HG02763 (cell line): ENCODE data around the gene MAK.
"Not testable (repeated sequence)": the region's sequence is repeated elsewhere in the genome, so short reads cannot be mapped to it uniquely, and the experiment has no call there.

Source experiments
- ATAC-seq: cut with Tn5 transposase; IDR thresholded peaks from one replicate; pipeline ENCODE4 v1.9.1; 2021; ENCODE audit warnings: mild to moderate bottlenecking, moderate library complexity; ENCODE audit not compliant: unreplicated experiment

Gene MAK

GRCh38 chr6:10837995-10838793 lies at the start of gene MAK:
Gene MAK (minus strand): TSS chr6:10838539. CDS start chr6:10830648, 7,891 bp downstream.
- ATAC-seq = peak; percentile 71

- ATAC-seq = no peak
Observed at GRCh38 chr6:10886691-10887502, 48.6 kb upstream of the MAK start, which contains the start of gene SYCP2L. Gene SYCP2L (plus strand): TSS chr6:10887052. CDS start chr6:10887127, 75 bp downstream.

- not testable (repeated sequence) for ATAC-seq
Observed at GRCh38 chr6:10886365-10886690, 48.0 kb upstream of the MAK start.

DNA sequence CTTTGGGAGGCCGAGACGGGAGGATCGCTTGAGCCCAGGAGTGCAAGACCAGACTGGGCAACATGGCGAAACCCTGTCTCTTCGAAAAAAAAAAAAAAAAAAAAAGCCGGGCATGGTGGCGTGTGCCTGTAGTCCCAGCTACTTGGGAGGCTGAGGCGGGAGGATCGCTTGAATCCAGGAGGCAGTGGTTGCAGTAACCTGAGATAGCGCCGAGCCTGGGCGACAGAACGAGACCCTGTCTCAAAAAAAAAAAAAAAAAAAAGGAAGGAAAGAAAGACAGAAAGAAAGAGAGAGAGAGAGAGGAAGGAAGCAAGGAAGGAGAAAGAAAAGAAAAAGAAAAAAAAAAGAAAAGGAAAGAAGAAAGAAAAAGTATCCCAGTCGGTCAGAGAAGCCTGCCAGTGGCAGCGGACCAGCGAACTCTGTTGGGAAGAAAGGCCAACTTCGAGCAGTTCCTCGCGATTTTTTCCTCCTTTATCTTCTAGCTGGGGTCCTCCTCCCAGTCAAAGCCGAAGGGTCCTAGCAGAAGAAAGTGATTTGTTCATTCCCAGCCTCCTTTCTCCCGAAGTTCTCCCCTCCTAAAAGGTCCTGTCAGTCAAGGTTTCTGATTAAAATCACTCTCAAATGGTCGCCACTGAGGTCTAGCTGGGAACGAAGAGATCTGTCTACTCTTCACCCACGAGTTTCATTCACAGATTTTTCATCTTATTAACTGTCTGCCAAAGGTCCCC lies 46.1 kb upstream of the MAK start:
- ATAC-seq = no peak

DNA sequence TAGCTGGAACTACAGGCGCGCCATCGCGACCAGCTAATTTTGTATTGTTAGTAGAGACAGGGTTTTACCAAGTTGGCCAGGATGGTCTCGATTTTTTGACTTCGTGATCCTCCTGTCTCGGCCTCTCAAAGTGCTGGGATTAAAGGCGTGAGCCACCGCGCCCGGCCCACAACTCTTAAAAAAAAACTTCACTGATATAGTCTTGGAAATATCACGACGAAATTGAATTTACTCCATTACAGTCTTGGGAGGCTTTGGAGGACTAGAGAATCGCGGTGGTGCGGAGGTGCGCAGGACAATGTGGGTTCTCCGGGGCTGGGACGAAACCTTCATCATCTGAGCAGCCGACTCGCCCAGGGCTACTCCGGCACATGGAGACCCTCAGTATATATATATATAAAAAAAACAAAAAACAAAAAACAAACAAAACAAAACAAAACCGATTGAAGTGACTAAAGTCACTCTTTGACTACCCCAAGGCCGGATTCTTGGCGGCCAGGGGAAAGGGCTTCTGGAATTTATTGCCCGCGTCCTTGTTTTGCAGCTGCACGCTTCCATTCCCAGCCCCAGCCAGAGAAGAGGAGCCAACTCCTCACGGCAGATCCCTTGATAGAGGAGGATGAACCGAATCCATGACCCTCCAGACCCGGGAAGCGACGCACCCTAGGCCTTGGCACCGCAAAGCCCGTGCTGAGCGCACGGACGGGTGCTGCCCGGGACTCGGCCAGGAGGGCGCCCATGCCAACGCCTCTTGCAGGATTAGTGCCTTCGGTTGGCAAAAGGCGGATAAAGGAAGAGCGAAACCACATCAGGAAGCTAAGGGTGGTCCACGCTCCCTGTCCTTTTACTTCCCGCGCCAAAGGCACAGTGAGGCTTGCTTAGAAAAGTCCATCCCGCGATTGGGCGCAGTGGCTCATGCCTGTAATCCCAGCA lies 45.2 kb upstream of the MAK start:
- ATAC-seq = no peak

DNA sequence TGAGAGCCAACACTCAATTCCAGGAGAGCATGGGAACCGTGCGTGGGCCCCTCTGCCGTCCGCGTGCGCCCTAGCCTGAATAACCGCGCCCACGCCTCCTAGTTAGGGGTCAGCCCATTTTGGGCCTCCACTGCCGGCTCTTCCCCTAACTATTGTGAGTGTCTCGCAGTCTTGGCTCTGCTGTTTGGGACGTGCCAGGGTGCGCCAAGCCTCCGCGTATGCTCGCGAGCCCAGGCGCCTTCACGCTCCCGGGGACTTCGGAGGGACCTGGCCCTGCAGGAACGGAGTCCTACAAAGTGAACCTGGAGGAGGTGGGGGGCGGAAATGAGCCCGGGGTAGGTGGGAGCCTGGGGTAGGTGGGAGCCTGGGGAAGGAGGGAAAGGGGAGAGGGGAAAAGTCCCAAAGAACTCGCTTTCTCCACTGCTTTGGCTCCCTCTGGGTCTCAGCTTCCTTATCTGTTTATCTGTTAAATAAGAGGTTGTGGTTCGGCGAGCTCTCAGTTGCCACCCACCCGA lies 44.4 kb upstream of the MAK start:
- no peak for ATAC-seq

DNA sequence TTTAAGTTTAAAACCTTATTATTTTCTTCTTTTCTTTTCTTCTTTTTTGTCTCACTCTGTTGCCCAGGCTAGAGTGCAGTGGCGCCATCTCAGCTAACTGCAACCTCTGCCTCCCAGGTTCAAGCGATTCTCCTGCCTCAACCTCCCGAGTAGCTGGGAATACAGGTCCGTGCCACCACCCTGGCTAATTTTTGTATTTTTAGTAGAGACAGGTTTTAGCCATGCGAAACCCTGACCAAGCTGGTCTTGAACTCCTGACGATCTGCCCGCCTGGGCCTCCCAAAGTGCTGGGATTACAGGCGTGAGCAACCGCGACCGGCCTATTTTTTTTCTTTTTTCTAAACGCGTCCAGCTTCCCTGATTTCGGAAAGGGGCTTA lies 43.9 kb upstream of the MAK start:
- ATAC-seq = not testable (repeated sequence)

GRCh38 chr6:10880366-10880765 lies 42.0 kb upstream of the MAK start:
- no peak for ATAC-seq

- no peak for ATAC-seq
Observed at GRCh38 chr6:10877871-10878270, 39.5 kb upstream of the MAK start.

GRCh38 chr6:10877012-10877411 lies 38.7 kb upstream of the MAK start:
- ATAC-seq = no peak

DNA sequence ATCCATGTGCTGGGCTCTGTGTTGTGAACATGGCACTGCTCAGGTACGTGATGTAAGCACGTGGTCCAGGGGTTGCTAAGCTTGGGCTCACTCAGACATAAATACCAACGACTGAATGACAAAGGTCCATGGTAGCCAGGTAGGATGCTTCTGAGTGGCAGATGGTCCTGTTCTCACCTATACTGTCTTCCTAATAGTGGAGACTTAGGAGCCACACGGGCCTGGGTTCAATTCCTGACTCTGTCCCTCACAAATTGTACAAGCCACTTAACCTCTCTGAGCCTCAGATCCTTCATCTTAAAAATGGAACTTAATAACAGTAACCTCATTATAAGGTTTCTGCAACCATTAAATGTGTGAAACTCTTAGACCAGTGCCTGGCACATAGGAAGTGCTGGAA lies 36.7 kb upstream of the MAK start:
- ATAC-seq = no peak

DNA sequence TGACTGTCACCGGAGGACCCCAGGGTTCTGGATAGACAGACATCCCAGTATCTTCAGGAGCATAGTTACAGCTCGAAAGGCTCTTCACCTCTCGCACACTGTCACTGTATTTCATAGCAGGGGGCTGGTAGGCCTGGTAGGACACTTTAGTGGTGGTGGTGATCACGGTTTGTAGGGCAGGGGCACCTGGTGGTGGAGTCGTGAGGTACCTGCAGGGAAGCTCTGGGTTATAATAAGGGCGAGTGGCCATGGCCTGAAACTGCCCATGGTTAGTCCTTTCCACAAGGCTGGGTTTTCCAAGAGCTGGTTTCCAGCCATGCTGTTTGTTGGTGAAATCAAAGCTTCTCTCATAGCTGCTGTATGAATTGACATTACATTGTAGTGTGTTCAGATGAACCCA lies 35.9 kb upstream of the MAK start:
- no peak for ATAC-seq

DNA sequence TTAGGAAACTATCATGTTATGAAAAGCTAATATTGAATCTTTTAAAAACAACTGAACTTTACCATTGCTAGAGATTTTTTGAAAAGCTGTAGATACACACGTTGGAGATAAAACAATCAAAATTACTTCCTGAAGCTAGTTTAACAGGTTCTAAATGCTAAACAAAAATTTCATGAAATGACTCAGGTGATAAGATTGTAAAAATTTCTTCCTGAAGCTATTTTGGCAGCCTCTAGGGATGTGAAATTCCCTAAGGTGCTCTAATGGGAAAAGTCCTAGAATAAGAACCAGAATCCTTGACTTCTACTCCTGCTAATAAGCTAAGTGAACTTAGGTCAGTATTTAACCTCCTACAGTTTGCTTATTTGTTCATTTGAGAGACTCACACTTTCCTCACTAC lies 35.0 kb upstream of the MAK start:
- ATAC-seq = no peak

DNA sequence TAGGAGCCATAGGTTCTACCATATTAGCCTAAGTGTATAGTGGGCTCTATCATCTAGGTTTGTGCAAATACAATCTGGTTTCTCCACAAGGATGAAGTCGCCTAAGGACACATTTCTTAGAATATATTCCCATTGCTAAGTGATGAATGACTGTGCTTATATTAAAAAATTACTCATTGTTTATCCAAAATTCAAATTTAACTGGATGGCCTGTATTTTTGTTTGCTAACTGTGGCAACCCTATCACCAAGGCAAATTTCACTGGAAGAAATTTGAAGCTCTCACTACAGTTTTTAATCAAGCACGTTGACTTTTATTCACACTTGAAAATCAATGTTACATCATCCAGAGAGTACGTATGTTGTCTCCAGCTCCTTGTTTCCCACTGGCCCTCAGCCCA lies 29.6 kb upstream of the MAK start:
- no peak for ATAC-seq

- not testable (repeated sequence) for ATAC-seq
Observed at GRCh38 chr6:10866709-10867108, 28.4 kb upstream of the MAK start.

GRCh38 chr6:10863031-10863430 lies 24.7 kb upstream of the MAK start:
- ATAC-seq = not testable (repeated sequence)

GRCh38 chr6:10862361-10862760 lies 24.0 kb upstream of the MAK start:
- no peak for ATAC-seq

- ATAC-seq = no peak
Observed at GRCh38 chr6:10861086-10861485, 22.7 kb upstream of the MAK start.

DNA sequence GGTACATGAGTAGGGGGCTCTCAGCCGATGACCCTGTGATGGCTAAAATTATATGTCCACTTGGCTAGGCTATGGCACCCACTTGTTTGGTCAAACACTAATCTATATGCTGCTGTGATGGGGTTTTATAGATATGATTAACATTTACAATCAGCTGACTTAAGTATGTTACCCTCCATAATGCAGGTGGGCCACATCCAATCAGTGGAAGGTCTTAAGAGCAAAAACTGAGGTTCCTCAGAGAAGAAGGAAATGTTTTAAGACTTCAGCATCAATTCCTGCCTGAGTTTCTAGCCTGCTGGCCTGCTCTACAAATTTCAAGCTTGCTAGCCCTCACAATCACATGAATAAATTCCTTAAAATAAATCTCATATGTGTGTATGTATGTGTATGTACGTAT lies 18.9 kb upstream of the MAK start:
- no peak for ATAC-seq

GRCh38 chr6:10854922-10855632 lies 16.7 kb upstream of the MAK start:
- no peak for ATAC-seq
